ENCODE data around the gene SLC24A3. TPM values are rescaled to one million over a fixed set of nuclear protein-coding genes. Genes with fewer than 3 reads are reported as not detected.

Gene SLC24A3
- total and polyA plus RNA-seq, 2 experiments from 2014 or later = 0.81 to 2.5 TPM

DNA sequence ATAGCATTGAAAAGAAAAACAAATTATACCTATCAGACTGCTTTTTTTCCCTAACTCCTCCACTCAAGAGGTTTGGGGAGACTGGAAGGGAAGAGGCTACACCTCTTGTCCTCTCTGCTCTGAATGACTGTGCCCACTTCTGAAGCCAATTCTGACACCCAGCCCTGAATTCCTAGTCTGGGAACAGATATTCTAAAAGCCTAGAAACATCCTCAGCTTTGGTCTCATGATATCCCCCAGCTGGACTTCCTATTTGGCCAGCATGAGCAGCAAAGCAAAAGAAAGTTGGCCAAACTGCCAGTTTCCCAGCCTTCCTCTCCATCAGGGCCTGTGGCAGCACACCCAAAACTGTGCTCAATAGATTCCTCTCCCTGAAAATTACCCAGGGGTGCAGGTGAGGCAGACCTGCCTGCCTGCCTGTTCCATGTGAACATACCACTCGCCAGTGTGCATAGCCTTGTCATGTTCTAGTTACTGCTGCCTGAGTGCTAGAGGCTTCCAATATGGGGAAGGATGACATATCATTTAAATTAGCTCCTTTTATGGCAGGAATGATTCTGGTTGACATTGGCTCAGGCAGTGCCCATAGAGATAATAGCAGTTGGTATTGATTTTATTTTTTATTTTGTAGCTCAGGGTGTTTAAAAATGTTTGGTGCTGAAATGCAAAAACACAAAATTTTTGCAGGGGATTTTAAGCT lies 393.5 kb downstream of the SLC24A3 start (continued):
- TF ChIP-seq ZNF462 (CRISPR knock-in tag; IDR thresholded peaks at IDR 0.05) = no peak
- no peak for TF ChIP-seq EZH2 (IDR thresholded peaks at IDR 0.05; ENCODE audit: low read depth, unreplicated experiment)
- TF ChIP-seq JUNB (IDR thresholded peaks at IDR 0.05; ENCODE audit: unreplicated experiment) = no peak
- TF ChIP-seq EZH2phosphoT487 (IDR thresholded peaks at IDR 0.05; ENCODE audit: unreplicated experiment) = no peak

GRCh38 chr20:19609642-19610223 lies 397.3 kb downstream of the SLC24A3 start:
- Histone ChIP-seq H3K4me2 (no peak overlapping the region), H3K27me3 (ENCODE audit: insufficient read depth) (no peaks in the 10 kb centered on the region), H3K4me1 (ENCODE audit: insufficient read depth) (no peaks in the 10 kb centered on the region), H3K9me2 (ENCODE audit: insufficient read depth) (peaks cover 9% of the 10 kb centered on the region; the same call in 1 of the 2 replicates), H3K79me2 (replicated peaks; ENCODE audit: insufficient read depth) (no peaks in the 10 kb centered on the region), H3K36me3 (ENCODE audit: insufficient read depth) (no peaks in the 10 kb centered on the region), H3K4me3 (no peak overlapping the region), H4K20me1 (replicated peaks; ENCODE audit: insufficient read depth) (no peaks in the 10 kb centered on the region), H3K27ac (ENCODE audit: low read depth) (no peak overlapping the region), H3F3A (replicated peaks; ENCODE audit: low read depth) (no peaks in the 10 kb centered on the region), H2AFZ (no peak overlapping the region)
- DNase-seq (ENCODE audit: low spot score) (no peak), ATAC-seq (no peak)
- Mint-ChIP-seq H3K27ac (no peak overlapping the region), H3K36me3 (ENCODE audit: low read depth) (no peaks in the 10 kb centered on the region), H3K4me1 (peaks cover 1% of the 10 kb centered on the region; the same call in 1 of the 3 replicates), H3K9me3 (no peaks in the 10 kb centered on the region; the same call in 2 of the 3 replicates), H3K4me3 (no peak overlapping the region), H3K27me3 (ENCODE audit: insufficient read depth, low read depth, poor library complexity) (no peaks in the 10 kb centered on the region)
- TF ChIP-seq, protein P1, sequence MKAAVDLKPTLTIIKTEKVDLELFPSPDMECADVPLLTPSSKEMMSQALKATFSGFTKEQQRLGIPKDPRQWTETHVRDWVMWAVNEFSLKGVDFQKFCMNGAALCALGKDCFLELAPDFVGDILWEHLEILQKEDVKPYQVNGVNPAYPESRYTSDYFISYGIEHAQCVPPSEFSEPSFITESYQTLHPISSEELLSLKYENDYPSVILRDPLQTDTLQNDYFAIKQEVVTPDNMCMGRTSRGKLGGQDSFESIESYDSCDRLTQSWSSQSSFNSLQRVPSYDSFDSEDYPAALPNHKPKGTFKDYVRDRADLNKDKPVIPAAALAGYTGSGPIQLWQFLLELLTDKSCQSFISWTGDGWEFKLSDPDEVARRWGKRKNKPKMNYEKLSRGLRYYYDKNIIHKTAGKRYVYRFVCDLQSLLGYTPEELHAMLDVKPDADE (IDR thresholded peaks at IDR 0.05) = no peak
- TF ChIP-seq CREB1 (CRISPR knock-in tag; IDR thresholded peaks at IDR 0.05; ENCODE audit: low read depth) (no peak), JUNB (IDR thresholded peaks at IDR 0.05; ENCODE audit: unreplicated experiment) (no peak), STAT1 (IDR thresholded peaks at IDR 0.05; ENCODE audit: unreplicated experiment) (no peak)
- TF ChIP-seq, protein P2, sequence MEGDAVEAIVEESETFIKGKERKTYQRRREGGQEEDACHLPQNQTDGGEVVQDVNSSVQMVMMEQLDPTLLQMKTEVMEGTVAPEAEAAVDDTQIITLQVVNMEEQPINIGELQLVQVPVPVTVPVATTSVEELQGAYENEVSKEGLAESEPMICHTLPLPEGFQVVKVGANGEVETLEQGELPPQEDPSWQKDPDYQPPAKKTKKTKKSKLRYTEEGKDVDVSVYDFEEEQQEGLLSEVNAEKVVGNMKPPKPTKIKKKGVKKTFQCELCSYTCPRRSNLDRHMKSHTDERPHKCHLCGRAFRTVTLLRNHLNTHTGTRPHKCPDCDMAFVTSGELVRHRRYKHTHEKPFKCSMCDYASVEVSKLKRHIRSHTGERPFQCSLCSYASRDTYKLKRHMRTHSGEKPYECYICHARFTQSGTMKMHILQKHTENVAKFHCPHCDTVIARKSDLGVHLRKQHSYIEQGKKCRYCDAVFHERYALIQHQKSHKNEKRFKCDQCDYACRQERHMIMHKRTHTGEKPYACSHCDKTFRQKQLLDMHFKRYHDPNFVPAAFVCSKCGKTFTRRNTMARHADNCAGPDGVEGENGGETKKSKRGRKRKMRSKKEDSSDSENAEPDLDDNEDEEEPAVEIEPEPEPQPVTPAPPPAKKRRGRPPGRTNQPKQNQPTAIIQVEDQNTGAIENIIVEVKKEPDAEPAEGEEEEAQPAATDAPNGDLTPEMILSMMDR (conservative IDR thresholded peaks at IDR 0.05; ENCODE audit: low read depth in 2 of 2) = no peak
